ENCODE data around the gene SLIT3. TPM values are rescaled to one million over a fixed set of nuclear protein-coding genes. Genes with fewer than 3 reads are reported as not detected.

SLIT3 gene
- total and polyA plus RNA-seq, 2 experiments from 2014 or later: 0.59 to 0.71 TPM

GRCh38 chr5:168852329-168852728 is 448.6 kb downstream of the SLIT3 start:
- no peaks in the 10 kb centered on the region for H3K36me3 Mint-ChIP-seq (ENCODE audit: low read depth)
- H3K9me3 Mint-ChIP-seq: no peaks in the 10 kb centered on the region
- H4K20me1 ChIP-seq (replicated peaks; ENCODE audit: insufficient read depth): no peaks in the 10 kb centered on the region

More at GRCh38 chr5:168852329-168852728, 448.6 kb downstream of the SLIT3 start:
- H3K27me3 Mint-ChIP-seq (ENCODE audit: insufficient read depth, low read depth, poor library complexity): peaks cover 8% of the 10 kb centered on the region
- no peak overlapping the region for H3K27ac ChIP-seq (ENCODE audit: low read depth)
- no peaks in the 10 kb centered on the region for H3K36me3 ChIP-seq (ENCODE audit: insufficient read depth)
- no peak overlapping the region for H3K4me3 Mint-ChIP-seq
- H3K4me3 ChIP-seq: no peak overlapping the region
- peaks cover 9% of the 10 kb centered on the region; the same call in 2 of the 3 replicates for H3K4me1 Mint-ChIP-seq
- no peak for TF ChIP-seq POLR2AphosphoS5 (IDR thresholded peaks at IDR 0.05; ENCODE audit: low read depth)
- no peak for TF ChIP-seq ETS1 (IDR thresholded peaks at IDR 0.05)
- TF ChIP-seq REST (IDR thresholded peaks at IDR 0.05; ENCODE audit: unreplicated experiment): no peak
- no peak for TF ChIP-seq ZNF462 (CRISPR knock-in tag; IDR thresholded peaks at IDR 0.05)
- no peak for TF ChIP-seq CREB1 (CRISPR knock-in tag; IDR thresholded peaks at IDR 0.05; ENCODE audit: low read depth)
- no peak for TF ChIP-seq JUNB (IDR thresholded peaks at IDR 0.05; ENCODE audit: unreplicated experiment)
- TF ChIP-seq NANOG (IDR thresholded peaks at IDR 0.05; ENCODE audit: borderline replicate concordance): no peak
- TF ChIP-seq EZH2phosphoT487 (IDR thresholded peaks at IDR 0.05; ENCODE audit: unreplicated experiment): no peak
- H3F3A ChIP-seq (replicated peaks; ENCODE audit: low read depth): no peaks in the 10 kb centered on the region
- DNase-seq (ENCODE audit: low spot score): no peak
- H2AFZ ChIP-seq: no peak overlapping the region
- H3K79me2 ChIP-seq (replicated peaks; ENCODE audit: insufficient read depth): no peaks in the 10 kb centered on the region
- no peak overlapping the region for H3K27ac Mint-ChIP-seq
- ATAC-seq: no peak
- no peak overlapping the region for H3K4me2 ChIP-seq
- H3K9me2 ChIP-seq (ENCODE audit: insufficient read depth): no peaks in the 10 kb centered on the region
- peaks cover 2% of the 10 kb centered on the region; the same call in 1 of the 2 replicates for H3K4me1 ChIP-seq (ENCODE audit: insufficient read depth)
- H3K27me3 ChIP-seq (ENCODE audit: insufficient read depth): no peaks in the 10 kb centered on the region

Measured in GM23338 (cell line).